ENCODE data around the gene RHEX.

DNA sequence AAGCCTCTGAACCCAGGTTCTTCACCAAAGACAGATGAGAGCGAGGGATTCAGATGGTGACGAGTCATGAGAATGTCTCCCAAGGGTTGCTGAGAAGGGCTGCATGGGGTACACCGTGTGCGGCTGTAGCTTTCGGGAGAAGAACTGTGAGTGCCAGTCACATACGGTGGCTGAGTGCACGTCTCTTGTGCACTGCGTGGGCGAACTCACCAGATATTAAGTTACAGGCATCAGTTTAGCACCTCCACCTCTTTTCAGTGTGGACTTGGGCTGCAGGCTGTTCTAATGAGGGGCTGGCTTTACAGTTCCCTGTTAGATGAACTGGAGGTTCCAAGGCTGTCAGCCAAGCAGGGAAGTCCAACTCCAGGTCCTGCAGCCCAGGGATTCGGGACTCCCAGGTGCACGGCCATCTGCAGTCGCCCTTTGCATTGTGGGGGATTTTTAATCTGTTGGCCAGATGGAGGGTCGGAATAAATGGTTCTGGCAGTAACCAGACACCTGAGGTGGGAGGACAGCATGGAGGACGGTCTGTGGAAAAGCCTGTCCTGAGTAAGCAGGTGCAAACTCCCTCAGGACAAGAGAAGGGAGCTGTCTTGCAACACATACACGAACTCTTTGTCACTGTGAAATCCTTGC, 90.7 kb downstream of the RHEX start:
- TF ChIP-seq MYBL2 (CRISPR knock-in tag; IDR thresholded peaks at IDR 0.05) (no peak), ZNF121 (CRISPR knock-in tag; IDR thresholded peaks at IDR 0.05) (no peak), PRRX2 (CRISPR knock-in tag; IDR thresholded peaks at IDR 0.05) (no peak)
- TF ChIP-seq, protein P1, sequence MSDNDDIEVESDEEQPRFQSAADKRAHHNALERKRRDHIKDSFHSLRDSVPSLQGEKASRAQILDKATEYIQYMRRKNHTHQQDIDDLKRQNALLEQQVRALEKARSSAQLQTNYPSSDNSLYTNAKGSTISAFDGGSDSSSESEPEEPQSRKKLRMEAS (CRISPR knock-in tag; IDR thresholded peaks at IDR 0.05), result no peak
- TF ChIP-seq, protein P2, sequence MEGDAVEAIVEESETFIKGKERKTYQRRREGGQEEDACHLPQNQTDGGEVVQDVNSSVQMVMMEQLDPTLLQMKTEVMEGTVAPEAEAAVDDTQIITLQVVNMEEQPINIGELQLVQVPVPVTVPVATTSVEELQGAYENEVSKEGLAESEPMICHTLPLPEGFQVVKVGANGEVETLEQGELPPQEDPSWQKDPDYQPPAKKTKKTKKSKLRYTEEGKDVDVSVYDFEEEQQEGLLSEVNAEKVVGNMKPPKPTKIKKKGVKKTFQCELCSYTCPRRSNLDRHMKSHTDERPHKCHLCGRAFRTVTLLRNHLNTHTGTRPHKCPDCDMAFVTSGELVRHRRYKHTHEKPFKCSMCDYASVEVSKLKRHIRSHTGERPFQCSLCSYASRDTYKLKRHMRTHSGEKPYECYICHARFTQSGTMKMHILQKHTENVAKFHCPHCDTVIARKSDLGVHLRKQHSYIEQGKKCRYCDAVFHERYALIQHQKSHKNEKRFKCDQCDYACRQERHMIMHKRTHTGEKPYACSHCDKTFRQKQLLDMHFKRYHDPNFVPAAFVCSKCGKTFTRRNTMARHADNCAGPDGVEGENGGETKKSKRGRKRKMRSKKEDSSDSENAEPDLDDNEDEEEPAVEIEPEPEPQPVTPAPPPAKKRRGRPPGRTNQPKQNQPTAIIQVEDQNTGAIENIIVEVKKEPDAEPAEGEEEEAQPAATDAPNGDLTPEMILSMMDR (IDR thresholded peaks at IDR 0.05), result no peak
- TF ChIP-seq, protein P3, sequence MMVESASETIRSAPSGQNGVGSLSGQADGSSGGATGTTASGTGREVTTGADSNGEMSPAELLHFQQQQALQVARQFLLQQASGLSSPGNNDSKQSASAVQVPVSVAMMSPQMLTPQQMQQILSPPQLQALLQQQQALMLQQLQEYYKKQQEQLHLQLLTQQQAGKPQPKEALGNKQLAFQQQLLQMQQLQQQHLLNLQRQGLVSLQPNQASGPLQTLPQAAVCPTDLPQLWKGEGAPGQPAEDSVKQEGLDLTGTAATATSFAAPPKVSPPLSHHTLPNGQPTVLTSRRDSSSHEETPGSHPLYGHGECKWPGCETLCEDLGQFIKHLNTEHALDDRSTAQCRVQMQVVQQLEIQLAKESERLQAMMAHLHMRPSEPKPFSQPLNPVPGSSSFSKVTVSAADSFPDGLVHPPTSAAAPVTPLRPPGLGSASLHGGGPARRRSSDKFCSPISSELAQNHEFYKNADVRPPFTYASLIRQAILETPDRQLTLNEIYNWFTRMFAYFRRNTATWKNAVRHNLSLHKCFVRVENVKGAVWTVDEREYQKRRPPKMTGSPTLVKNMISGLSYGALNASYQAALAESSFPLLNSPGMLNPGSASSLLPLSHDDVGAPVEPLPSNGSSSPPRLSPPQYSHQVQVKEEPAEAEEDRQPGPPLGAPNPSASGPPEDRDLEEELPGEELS (CRISPR knock-in tag; IDR thresholded peaks at IDR 0.05), result no peak
- TF ChIP-seq, protein P4, sequence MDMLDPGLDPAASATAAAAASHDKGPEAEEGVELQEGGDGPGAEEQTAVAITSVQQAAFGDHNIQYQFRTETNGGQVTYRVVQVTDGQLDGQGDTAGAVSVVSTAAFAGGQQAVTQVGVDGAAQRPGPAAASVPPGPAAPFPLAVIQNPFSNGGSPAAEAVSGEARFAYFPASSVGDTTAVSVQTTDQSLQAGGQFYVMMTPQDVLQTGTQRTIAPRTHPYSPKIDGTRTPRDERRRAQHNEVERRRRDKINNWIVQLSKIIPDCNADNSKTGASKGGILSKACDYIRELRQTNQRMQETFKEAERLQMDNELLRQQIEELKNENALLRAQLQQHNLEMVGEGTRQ (CRISPR knock-in tag; IDR thresholded peaks at IDR 0.05), result no peak

Measured in WTC11 (cell line).